IMR-90 (cell line): Measurements from ENCODE around the gene NEDD4L. TPM values are rescaled to one million over a fixed set of nuclear protein-coding genes. Genes with fewer than 3 reads are reported as not detected.

Experiments
- ATAC-seq: fragments of 200-7000 bp; cut with Tn5 transposase; 2 replicates; pipeline ENCODE4 v1.9.1; 2020; ENCODE audit warnings: low read depth, mild to moderate bottlenecking, moderate library complexity
- BruUV-seq: library from RNA; stranded (reverse); fragments of 400-500 nt; replicated peaks from 2 replicates; lab custom pipeline; 2021; lab: Mats Ljungman, UMichigan
- CTCF ChIA-PET: fragments of 300-600 bp; formaldehyde crosslinking; extraction: SDS; loops from one replicate; lab custom pipeline; 2021; ENCODE audit warnings: antibody characterized with exemption; lab: Yijun Ruan, JAX
- POLR2A ChIA-PET: fragments of 300-600 bp; sonication (Branson Sonifier 250); formaldehyde crosslinking; loops from one replicate; lab custom pipeline; 2022; ENCODE audit warnings: antibody characterized with exemption; ENCODE audit not compliant: unreplicated experiment; lab: Charles Lee
- DNase-seq: peaks from one replicate; pipeline ENCODE4 v3.0.0; 2013
- H2AFZ ChIP-seq: replicated peaks from 2 replicates; pipeline ENCODE3; 2013; ENCODE audit warnings: low read length, mild to moderate bottlenecking; ENCODE audit not compliant: poor library complexity
- H2AK5ac ChIP-seq: 2 replicates; pipeline ENCODE4 v1.6.1; 2013; ENCODE audit warnings: low read depth, low read length, inconsistent platforms
- H2AK9ac ChIP-seq: replicated peaks from 2 replicates; pipeline ENCODE3; 2013; ENCODE audit warnings: mild to moderate bottlenecking, low read depth, low read length, moderate library complexity; ENCODE audit not compliant: poor library complexity
- H2BK120ac ChIP-seq: 2 replicates; pipeline ENCODE4 v1.6.1; 2013; ENCODE audit warnings: low read depth, low read length, inconsistent platforms
- H2BK15ac ChIP-seq: 3 replicates; pipeline ENCODE4 v1.6.1; 2013; ENCODE audit warnings: low read depth, low read length, inconsistent platforms
- H2BK20ac ChIP-seq: 2 replicates; pipeline ENCODE4 v1.6.1; 2013; ENCODE audit warnings: low read depth, mild to moderate bottlenecking, inconsistent platforms, low read length, moderate library complexity
- H2BK5ac ChIP-seq: 2 replicates; pipeline ENCODE4 v1.6.1; 2013; ENCODE audit warnings: mild to moderate bottlenecking, low read depth, low read length, inconsistent platforms; ENCODE audit not compliant: poor library complexity, severe bottlenecking
- H3K14ac ChIP-seq: replicated peaks from 2 replicates; pipeline ENCODE4 v1.6.1; 2013; ENCODE audit warnings: low read depth, low read length, inconsistent platforms
- H3K18ac ChIP-seq: 2 replicates; pipeline ENCODE4 v1.6.1; 2013; ENCODE audit warnings: low read depth, low read length, control low read depth
- H3K23ac ChIP-seq: 2 replicates; pipeline ENCODE4 v1.6.1; 2013; ENCODE audit warnings: low read depth, low read length, inconsistent platforms
- H3K27ac ChIP-seq: 2 replicates; pipeline ENCODE4 v1.5.1; 2013; ENCODE audit warnings: mild to moderate bottlenecking, control low read depth, low read length; ENCODE audit not compliant: insufficient read depth
- H3K27me3 ChIP-seq: 2 replicates; pipeline ENCODE4 v1.6.1; 2013; ENCODE audit warnings: low read length; ENCODE audit not compliant: control insufficient read depth, insufficient read depth
- H3K36me3 ChIP-seq: 2 replicates; pipeline ENCODE4 v1.6.1; 2013; ENCODE audit warnings: low read length, mixed read lengths; ENCODE audit not compliant: control insufficient read depth, insufficient read depth
- H3K4ac ChIP-seq: 2 replicates; pipeline ENCODE4 v1.6.1; 2013; ENCODE audit warnings: low read depth, low read length, inconsistent platforms
- H3K4me1 ChIP-seq: 2 replicates; pipeline ENCODE4 v1.6.1; 2013; ENCODE audit warnings: low read length, mixed read lengths; ENCODE audit not compliant: control insufficient read depth, insufficient read depth
- H3K4me2 ChIP-seq: 2 replicates; pipeline ENCODE4 v1.6.1; 2013; ENCODE audit warnings: low read depth, mild to moderate bottlenecking, control low read depth, low read length, moderate library complexity
- H3K4me3 ChIP-seq: 2 replicates; pipeline ENCODE4 v1.5.1; 2013; ENCODE audit warnings: low read depth, mild to moderate bottlenecking, control low read depth, low read length, moderate library complexity; ENCODE audit not compliant: insufficient read depth
- H3K56ac ChIP-seq: 2 replicates; pipeline ENCODE4 v1.6.1; 2013; ENCODE audit warnings: low read length, inconsistent platforms; ENCODE audit not compliant: insufficient read depth; ENCODE audit errors: extremely low read depth
- H3K79me1 ChIP-seq, 2 experiments: 2 replicates each; pipeline ENCODE4 v1.6.1; 2013; ENCODE audit warnings: low read length in 2 of 2, inconsistent platforms in 1 of 2, low read depth in 1 of 2
- H3K9ac ChIP-seq: 2 replicates; pipeline ENCODE4 v1.6.1; 2013; ENCODE audit warnings: low read depth, low read length, control low read depth
- H3K9me1 ChIP-seq: 2 replicates; pipeline ENCODE4 v1.6.1; 2013; ENCODE audit warnings: low read length, inconsistent platforms; ENCODE audit not compliant: insufficient read depth
- H3K9me3 ChIP-seq: 2 replicates; pipeline ENCODE4 v1.6.1; 2013; ENCODE audit warnings: low read length; ENCODE audit not compliant: control insufficient read depth, insufficient read depth
- H4K20me1 ChIP-seq: 2 replicates; pipeline ENCODE4 v1.6.1; 2013; ENCODE audit warnings: low read length, inconsistent platforms; ENCODE audit not compliant: insufficient read depth
- H4K5ac ChIP-seq: 2 replicates; pipeline ENCODE4 v1.6.1; 2013; ENCODE audit warnings: mild to moderate bottlenecking, low read depth, low read length, control low read depth
- H4K8ac ChIP-seq, 2 experiments: 2 replicates each; pipeline ENCODE4 v1.6.1; 2013; ENCODE audit warnings: low read depth in 2 of 2, low read length in 2 of 2, control low read depth in 1 of 2, inconsistent platforms in 1 of 2
- H4K91ac ChIP-seq: 2 replicates; pipeline ENCODE4 v1.6.1; 2013; ENCODE audit warnings: low read depth, low read length, inconsistent platforms; ENCODE audit not compliant: insufficient read depth
- CTCF ChIP-seq: conservative IDR thresholded peaks from 2 replicates; pipeline ENCODE4 v1.5.1; 2012; ENCODE audit warnings: mild to moderate bottlenecking, low read depth, low read length, improper control_type of control experiment
- WGBS, 2 experiments: methylation state at CpG; one replicate each; pipeline versions ENCODE4 v1.1.5 to v1.1.7; 2013; ENCODE audit warnings: missing lambda C conversion rate in 2 of 2; ENCODE audit not compliant: insufficient read length in 1 of 2; ENCODE audit errors: extremely low coverage in 2 of 2; 5-methylcytosine and 5-hydroxymethylcytosine counted together
- dilution Hi-C: fragments of 300-500 bp; cut with HindIII; formaldehyde crosslinking; loops from one replicate; pipeline ENCODE4 v1.14.3; 2018; ENCODE audit warnings: low sequenced_read_pairs; ENCODE audit not compliant: unreplicated experiment
- in situ Hi-C: fragments of 300-500 bp; cut with MboI; formaldehyde crosslinking; loops from 3 replicates; pipeline ENCODE4 v1.14.3; 2019; ENCODE audit warnings: low sequenced_read_pairs, inconsistent platforms, mixed read lengths
- intact Hi-C: fragments of 100-400 bp; cut with micrococcal nuclease; formaldehyde crosslinking; loops from 2 replicates; pipeline ENCODE4 v1.10.0; 2022
- polyA plus RNA-seq, 3 experiments: library from polyadenylated mRNA; depleted of rRNA; stranded (reverse); fragments of >200 nt; gene quantifications; 2 replicates each; pipeline ENCODE4 v1.2.3, GENCODE V29; 2012; ENCODE audit warnings: low replicate concordance in 1 of 3
- total RNA-seq: library from RNA; depleted of rRNA; stranded (reverse); fragments of >200 nt; gene quantifications from 2 replicates; pipeline ENCODE4 v1.2.3, GENCODE V29; 2012

NEDD4L gene
- total and polyA plus RNA-seq, 2 of the 4 experiments (the other 2 are of a cell fraction): 10.0 to 10.9 TPM

DNA sequence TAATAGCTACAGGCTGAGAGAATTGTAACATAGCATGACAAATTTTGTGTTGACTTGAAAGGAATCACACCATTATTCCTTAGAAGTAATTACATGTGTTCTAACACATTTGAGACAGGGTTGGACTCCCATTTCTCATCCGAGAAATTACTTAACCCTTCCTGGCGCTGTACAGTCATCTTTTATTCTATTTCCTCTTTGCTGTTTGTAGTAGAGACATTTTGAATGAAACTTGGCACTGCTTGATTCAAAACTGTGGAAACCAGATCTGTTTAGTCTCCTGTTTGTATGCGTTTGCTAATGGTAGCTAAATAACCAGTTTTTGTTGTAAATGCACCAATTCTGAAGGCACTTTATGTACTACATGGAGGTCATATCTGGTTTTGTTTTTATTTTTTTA lies 352.9 kb downstream of the NEDD4L start:
- no peak overlapping the region for H3K4ac ChIP-seq
- DNase-seq (no peak), ATAC-seq (no peak)
- H2BK120ac ChIP-seq: no peak overlapping the region
- H3K9ac ChIP-seq: no peak overlapping the region
- no peak overlapping the region for H3K23ac ChIP-seq
- peaks cover 2% of the 10 kb centered on the region for H3K36me3 ChIP-seq
- BruUV-seq: no TSS peak
- H3K4me2 ChIP-seq: no peak overlapping the region
- H3K18ac ChIP-seq: no peak overlapping the region
- POLR2A ChIA-PET: no interaction called here
- TF ChIP-seq CTCF: no peak
- H3K9me3 ChIP-seq: no peaks in the 10 kb centered on the region
- no peak overlapping the region for H2BK20ac ChIP-seq
- no peak overlapping the region for H2AFZ ChIP-seq
- in situ Hi-C loops: no loop called here
- H3K27me3 ChIP-seq: no peaks in the 10 kb centered on the region
- no peaks in the 10 kb centered on the region for H4K20me1 ChIP-seq
- H3K4me3 ChIP-seq: no peak overlapping the region
- H3K27ac ChIP-seq: no peak overlapping the region
- no peak overlapping the region for H4K5ac ChIP-seq
- H2BK15ac ChIP-seq: no peak overlapping the region
- H3K14ac ChIP-seq: no peak overlapping the region
- no peak overlapping the region for H3K56ac ChIP-seq
- H2AK5ac ChIP-seq: no peak overlapping the region
- peaks cover 6% of the 10 kb centered on the region for H3K9me1 ChIP-seq
- H3K79me1 ChIP-seq: no peaks in the 10 kb centered on the region
- CTCF ChIA-PET: no interaction called here
- no peak overlapping the region for H4K91ac ChIP-seq
- intact Hi-C loops: no loop called here
- dilution Hi-C loops: no loop called here
- H2AK9ac ChIP-seq: no peak overlapping the region
- 43% methylated on average over 1 of the region's 3 CpGs; no CpG with 5 or more reads in 1 of the 2 experiments for WGBS, 2 experiments
- H4K8ac ChIP-seq: no peak overlapping the region
- peaks cover 4% of the 10 kb centered on the region; the same call in 1 of the 2 replicates for H3K4me1 ChIP-seq
- H2BK5ac ChIP-seq: no peak overlapping the region
